ENCODE measurements around the gene PHACTR1.

PHACTR1 gene

DNA sequence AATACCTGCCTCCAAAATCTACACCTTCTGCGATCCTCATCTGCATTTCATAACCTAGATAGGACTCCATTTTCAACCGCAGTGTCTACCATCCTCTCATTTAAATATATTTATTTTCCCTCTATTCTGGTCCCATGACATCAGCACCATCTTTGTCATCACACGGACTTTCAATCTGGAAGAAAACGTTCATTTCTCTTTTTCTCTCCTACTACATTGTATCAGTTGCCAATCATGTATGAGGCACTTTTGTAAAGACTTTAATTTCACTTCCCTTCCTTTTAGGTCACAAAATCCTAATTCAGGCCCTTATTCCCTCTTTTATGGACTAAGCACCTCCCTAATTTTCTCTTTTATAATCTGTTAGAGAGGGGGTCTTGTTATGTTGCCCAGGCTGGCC, 89.6 kb downstream of the PHACTR1 start:
- DNase-seq: no peak

DNA sequence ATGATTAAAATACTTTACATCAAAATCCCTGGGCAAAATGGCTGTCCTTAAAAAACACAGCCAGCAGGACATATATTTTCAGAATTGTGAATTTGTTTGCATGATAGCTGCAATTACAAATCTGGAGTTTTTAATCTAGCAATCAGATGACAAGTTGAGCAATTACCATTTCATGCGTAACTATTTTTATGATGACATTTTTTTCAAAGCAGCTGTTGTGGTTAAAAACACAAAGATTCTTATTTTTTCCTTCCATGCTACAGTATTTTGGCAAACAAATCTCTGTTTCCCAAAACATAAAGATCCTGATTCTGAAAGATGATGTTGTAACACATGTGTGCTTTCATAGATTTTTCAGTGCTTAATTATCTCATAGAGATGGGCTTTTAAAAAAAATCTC, 90.2 kb downstream of the PHACTR1 start:
- no peak for DNase-seq

DNA sequence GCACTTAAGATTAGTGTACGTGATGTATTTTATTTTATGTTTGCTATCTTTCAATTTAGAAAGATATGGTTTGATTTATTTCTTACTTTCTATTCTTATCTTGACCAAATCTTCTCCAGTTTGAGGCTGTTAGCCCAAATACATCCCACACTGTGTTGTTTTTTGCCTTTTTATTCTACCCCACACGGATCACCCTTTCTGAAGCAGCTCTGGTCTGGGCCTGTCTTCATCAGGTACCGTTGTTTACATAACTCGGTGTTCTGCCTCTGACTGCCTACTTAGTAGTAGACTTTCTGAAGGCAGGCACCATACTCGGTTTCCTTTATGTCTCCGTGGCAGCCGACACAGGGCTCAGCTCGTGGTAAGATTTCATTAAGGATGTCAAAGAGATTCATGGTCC, 95.0 kb downstream of the PHACTR1 start:
- DNase-seq: no peak

DNA sequence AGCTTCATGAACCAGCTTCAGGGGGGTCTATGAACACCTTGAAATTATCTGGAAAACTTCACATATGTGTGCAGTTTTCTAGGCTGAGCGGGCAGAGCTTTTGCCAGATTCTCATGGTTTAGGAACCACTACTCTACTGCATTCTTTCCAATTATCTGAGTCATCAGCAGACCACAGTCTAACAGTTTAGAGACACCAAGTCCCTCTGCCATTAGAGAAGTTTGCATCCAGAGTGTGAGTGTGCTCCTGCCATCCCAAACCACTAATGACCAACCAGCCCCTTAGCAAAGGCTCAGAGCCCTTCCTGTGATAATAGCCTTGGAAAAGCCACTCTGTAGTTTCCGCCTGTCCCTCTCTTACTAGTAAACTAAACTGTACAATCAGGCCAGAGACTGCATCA, 96.8 kb downstream of the PHACTR1 start:
- DNase-seq: no peak

DNA sequence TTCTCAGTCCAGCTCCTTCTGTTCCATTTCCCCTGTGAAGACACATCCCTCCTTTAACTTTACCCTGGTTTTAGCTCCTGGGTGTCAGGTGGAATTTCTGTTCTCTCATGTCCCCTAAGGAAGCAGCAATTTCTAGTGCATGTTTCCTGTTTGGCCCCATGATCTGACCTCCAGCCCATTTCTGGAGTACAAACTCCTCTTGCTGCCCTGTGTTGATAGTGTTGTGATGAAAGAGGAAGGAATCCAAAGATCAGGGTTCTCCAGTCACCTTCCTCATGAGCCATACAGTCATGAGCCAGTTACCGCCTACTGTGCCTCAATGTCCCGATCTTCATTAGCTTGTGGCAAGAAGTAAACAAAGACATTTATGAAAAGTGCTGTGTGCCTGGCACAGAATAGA, 97.4 kb downstream of the PHACTR1 start:
- DNase-seq: no peak

DNA sequence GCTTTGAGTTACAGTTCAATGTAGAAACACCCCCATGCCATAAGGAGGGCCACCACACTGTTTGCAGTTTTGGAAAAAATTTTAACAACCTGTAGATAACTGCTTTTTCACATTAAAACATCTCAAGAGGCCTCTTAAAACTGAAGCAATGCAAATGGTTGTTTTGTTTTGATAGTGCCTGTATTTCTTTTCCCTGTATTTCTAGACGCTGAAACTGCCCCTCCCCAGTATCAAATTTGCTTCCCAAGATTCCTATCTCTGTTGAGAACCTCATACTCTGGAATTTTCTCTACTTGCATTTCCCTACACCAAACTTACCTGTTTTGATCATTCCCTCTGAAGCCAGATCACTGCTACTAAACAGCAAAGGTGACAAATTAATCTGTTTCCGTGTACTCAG, 98.5 kb downstream of the PHACTR1 start:
- no peak for DNase-seq

DNA sequence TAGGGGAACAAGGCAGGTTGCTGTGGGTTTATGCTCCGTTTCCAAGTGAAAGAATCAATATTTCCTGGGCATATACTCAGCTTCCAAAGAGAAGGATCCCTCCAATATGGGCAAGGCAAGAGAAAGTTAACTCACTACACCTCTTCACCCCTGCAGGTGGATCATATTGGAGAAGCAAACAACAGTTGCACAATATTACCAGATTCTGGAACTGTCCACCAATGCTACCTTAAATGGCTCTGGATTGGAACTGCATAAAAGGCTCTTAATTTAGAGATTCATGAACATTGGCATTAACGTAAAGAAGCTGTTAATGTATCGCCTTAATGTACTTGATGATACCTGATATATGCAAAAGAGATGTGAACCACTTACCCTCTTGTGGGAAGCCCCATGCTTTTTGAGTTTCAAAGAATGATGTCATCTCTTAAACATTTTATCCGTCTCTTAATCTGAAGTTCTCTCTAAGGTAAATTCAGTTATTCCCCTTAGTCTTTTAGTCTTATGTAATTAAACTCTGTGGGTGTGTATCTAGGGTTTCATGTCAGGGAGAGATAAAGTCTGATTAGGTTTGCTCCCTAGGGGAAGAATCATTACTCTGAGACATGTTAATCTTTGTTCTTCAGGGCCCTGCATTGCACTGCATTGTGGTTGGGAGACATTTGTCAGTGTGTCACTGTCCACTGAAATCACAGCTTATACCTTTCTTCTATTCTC, 99.5 kb downstream of the PHACTR1 start:
- no peak for DNase-seq

DNA sequence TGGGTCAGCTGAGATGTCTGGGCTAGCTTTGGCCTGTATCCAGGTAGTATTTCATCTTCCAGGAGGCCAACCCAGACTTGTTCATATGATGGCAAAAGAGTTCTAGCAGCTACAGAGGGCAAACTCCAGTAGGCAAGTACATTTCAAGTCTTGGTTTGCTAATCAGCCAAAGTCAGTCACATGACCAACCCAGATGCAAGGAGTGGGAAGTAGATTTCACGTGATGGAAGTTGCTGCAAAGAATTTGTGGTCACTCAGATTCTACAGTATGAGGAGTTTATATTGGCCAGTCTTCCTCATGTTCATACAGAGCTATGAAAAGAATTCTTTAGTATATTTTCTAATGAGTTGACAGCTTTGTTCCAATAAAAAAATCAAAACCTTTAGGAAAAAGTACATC, 101.8 kb downstream of the PHACTR1 start:
- DNase-seq: no peak

DNA sequence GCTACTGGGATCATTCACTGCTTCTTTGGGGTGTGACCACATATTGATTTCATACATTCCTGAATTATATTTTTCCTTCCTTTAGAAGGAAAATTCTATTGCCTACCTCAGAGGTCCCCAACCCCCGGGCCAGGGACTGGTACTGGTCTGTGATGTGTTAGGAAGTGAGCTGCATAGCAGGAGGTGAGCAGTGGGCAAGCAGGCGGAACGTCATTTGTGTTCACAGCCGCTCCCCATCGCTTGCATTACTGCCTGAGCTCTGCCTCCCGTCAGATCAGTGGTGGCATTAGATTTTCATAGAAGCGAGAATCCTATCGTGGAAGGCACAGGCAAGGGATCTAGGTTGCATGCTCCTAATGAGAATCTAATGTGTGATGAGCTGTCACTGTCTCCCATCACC, 107.3 kb downstream of the PHACTR1 start:
- DNase-seq: no peak

DNA sequence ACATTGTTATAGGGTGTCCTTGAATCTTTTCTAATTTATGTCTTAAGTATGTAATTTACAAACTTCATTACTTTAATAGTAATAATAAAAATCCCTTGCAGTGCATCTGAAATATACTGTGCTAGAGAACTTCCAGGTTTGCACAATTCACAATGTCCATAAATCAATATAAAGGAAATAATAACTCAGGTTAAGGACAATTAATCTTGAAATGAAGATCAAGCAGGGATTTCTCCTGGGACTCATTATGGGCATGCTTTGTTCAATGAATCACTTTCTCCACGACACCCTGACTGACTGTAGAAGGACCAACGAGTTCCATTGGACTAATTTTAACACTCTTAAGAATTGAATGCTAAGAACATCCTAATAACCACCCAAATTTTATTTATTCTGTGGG, 110.0 kb downstream of the PHACTR1 start:
- no peak for DNase-seq

DNA sequence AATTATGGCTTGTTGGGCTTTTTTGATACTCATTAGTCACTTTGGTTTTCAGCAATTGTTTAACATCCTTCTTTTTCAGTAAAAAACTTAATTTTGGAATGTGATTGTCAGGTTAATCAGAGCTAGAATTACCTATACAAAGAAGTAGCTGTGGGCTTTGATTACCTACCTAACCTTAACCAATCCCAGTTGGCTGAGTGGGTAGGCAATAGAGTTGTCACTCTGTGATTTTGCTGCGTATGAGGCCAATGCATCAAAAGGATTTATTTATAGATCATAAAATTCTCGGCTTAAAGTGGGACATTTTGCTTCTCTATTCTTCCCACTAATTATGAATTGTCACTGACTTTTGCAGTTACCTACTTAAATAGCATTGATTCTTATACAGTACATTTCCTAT, 111.4 kb downstream of the PHACTR1 start:
- DNase-seq: no peak

DNA sequence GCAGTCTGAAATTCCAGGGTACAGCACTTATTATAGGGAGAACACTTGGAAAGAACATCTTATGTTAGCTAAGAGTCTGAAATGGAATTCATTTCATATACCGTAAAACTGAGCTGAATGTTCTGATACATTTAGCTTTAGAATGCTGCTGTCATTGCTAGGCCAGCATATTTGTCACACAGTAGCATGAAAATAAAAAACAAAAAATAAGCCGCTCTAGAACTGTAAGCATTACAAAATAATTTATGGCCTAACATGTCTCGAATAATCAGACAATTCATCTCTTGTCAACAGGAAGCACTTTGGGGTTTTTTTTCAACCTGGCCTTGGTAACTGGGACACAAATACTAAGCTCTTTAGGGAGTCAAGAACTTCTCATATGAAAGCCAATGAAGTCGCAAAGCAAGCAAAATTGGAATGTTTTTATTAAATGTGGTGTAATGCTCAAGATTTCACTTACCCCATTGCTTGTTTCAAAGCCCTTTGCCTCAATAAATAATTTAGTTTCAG, 115.7 kb downstream of the PHACTR1 start:
- DNase-seq: no peak

DNA sequence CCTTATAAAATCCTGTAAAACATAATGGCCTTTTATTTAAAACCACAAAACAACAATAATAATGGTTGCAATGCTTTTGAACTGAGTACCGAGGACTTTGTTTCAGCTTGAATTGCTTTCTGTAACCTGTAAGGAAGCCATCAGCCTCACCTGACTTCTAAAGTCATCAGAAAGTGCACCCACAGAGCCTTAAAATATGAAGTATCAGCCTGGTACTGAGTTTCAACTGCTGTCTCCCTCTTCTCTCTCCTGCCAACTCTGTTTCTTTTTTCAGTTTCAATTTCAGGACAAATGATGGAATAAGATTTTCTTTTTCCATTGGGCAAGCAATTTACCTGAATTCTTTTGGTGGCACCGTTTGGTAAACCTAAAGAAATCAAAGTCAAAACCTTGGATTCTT, 119.4 kb downstream of the PHACTR1 start:
- no peak for DNase-seq

DNA sequence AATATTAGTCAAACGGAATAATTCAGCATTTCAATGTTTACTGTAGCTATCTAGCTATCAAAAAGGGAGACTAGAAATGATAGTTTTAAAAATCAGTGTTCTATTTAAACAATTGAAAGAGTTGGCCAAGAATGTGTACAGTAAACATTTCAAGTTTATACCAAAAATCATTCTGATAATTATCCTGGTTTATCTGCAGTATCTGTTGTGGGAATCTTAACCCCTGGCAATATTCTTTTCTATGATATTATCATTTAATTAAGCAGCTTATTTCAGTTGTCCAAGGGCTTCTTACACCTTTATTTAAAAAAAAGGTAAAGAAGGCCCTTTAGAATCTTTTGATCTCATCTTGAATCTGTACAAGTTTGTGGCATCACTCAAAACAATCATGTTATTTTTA, 125.1 kb downstream of the PHACTR1 start:
- DNase-seq: no peak

DNA sequence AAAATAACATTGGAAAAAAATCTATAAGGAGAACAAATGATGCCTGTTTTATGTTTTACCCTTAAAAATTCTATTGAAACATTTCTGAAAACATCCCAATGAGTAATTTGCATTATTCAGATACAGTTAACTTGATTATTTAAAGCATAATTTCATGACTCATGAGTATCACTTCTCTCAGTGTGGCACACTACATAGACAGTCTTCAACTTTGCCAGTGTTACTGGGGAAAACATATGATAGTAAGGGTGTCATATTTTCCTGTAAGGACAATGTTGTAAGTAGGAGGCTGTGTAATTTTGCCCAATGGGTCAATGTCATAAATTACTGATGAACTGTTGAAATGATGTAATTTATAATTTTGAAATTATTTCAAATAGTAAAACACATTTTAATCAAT, 125.5 kb downstream of the PHACTR1 start:
- no peak for DNase-seq

DNA sequence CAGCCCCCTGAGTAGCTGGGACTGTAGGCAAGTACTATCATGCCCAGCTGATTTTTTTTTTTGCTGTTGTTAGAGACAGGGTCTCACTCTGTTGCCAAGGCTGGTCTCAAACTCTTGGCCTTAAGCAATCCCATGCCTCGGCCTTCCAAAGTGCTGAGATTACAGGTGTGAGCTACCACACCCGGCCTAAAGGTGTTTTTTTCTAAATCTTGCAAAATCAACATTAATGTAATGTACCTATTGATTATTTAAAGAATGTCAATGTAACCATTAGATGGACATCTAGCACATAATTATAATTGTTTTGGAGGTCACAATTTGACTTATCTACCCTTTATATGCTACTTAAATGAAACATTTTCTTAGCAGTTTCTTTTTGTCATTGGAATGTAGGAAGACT, 126.1 kb downstream of the PHACTR1 start:
- DNase-seq: no peak

DNA sequence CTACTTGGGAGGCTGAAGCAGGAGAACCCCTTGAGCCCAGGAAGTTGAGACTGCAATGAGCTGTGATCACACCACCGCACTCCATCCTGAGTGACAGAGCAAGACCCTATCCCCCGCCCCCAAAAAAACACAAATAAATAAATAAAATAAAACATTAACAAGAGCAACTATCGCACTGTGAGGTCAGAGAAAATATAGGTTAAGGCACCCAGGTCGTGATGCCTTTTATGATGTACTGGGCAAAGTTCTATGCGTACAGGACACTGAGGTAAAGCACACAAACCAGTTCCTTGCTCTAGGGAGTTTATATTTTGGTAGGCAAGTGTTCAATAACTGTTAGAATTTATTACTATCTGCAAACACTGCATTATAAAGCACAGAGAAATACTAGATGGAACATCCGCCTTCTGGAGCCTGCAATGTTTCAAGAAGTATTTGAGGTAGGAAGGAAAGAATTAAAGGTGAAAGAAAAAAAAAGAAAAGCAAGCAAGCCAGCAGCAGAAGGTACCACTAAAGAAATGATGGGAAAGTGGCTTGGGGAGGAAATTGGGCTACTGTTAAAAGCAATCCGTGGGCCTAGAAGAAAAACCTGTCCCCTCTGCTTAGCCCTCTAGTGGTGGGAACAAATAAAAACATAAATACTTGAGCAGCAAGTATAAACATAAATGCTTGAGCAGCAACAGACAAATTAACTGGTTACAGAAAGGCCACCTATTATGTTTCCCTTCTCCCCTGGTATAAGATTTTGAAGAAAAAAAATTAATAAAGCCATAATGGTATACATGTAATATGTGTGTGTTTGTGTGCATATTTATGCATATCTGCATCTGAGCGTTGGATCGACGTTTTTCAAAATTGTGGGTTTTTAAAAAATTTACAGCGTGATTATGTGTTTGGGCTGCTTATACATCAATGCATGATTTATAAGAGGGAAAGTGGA, 128.0 kb downstream of the PHACTR1 start:
- no peak for DNase-seq

DNA sequence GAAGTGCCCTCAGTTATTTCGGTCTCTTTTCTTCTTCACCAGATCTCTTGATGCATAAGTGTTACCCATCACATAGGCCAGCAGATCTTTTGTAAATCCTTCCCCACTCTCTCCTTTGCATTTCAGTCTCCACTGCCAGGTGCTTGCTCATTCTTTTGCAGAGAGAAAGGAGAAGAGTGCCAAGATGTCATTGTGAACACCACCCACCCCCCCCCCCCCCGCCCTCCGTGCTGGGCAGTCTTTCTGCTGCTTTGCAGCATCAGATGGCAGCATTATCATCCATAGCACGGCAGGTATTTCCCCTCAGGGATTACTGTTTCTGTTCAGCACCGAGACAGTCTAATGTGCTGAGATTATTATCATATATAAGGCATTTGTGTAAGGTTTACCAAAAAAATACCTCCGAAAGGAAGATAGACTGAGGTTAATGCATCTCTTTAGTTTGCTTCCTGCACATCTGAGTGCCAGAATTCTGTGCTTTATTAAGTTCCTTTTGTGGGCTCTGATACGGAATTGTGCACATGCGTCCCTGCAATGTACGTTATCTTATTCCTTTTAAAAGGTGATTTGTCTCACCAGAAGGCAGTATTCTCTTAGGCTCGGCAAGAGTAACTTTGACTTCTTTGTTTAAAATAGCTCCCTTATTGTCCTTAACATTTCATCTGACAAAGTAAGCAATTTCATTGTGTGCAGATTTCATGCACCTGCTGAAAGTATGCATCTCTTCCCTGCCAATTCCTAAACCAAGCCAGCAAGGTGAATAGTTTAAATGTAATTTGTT, 128.8 kb downstream of the PHACTR1 start:
- no peak for DNase-seq

DNA sequence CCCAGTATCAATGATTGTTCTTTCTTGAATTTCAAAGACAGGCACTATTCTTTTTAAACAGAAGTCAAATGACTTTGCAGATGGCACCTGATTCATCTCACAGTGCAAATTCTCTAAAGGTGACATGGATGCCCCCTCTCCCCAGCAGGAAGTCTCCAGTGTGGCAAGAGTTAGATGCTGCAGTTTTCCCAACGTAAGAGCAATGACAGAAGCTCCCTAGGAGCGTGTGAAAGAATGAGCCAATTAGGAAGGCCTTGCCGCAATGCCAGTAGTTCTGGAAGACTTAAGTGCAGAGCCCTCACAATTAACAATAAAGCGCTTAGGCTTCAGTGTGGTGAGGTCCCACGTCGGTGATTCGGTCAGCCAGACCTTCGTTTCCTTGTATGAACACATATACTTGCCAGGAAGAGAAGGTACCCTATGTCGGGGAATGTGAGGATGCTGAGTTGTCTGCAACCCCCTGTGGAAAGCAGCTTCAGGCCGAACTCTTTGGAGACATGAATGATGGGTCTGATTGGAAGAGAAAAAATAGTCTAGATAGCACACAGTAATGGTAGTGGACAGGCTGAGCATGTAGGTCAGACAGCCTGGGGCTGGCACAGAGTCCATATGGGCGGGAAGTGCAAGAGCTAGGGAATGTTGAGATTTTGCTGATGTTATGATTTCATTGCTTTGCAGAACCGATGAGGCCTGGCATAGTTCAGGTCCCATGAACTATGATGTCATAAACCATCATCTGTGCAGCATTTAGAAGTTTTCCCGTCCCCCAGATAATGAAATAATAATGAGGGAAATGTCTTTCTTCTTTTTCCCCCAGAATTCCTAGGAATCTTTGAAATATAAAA, 132.6 kb downstream of the PHACTR1 start:
- no peak for DNase-seq

DNA sequence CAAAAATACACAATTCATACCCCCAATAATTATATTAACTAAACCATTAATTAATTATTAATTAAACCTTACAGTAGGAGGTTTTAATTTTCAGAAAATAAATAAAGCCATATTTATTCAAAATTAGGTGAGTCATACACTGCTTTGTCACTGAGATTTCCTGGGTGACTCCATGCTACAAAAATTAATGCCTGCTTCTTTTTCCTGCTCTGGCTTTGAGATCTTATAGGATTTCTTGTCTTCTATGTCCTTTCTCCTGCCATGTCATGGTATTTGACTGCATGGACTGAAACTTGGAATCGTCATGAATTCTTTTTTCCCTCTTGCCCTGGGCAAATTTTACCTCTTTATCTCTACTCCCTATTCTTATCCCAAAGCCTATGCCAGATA, 133.2 kb downstream of the PHACTR1 start:
- DNase-seq: no peak

DNA sequence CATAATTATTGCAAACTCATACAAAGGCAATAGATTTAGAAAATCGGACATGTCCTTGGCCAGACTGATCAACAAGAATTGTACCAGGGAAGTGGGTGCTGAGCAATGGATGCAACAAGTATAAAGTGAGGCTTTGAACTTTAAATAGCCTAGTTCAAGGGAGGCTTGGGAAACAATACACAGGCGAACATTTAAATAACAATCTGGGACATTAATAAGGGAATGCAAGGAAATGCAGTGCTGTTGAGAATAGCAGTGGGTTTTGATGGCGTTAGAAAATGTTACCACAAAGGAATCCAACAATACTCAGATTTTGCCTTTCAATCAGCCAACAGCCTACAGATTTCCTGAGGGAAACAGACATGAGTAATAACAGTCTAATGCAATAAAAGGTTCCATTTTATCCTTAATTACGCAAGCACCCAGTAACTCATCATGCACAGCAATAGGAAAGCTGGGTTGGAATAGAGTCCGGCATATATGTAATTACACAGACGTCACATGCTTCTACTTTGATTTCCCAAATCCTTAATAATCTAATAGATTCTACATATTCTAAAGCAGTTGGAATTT, 134.6 kb downstream of the PHACTR1 start:
- no peak for DNase-seq

DNA sequence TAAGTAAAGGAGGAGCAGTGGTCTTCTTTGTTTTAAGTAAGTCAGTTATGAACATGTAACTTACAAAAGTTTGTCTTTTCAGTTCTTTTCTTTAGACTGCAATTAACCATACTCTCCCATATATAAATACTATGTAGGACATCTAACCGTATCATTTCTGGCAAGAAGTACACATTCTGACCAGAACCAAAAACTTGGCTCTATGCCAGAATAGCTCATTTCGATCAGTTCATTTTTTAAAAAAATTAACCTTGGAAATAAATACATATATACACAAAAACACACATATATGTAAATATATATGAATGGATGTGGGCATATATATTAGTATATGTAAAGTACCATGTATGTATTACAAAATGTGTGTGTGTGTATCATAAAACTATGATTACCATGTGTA, 145.0 kb downstream of the PHACTR1 start:
- DNase-seq: no peak

Data from CD4-positive, alpha-beta T cell treated with Interleukin-12 subunit alpha and Interleukin-12 subunit beta, for 1 hour (primary cell).